K562 (cell line): ENCODE measurements around the gene ENKD1. TPM values are rescaled to one million over a fixed set of nuclear protein-coding genes. Genes with fewer than 3 reads are reported as not detected.

Source experiments
- ATAC-seq: fragments of 200-7000 bp; cut with Tn5 transposase; 3 replicates; pipeline ENCODE4 v1.9.1; 2020; ENCODE audit warnings: moderate library complexity
- BruUV-seq: library from RNA; stranded (reverse); fragments of 400-500 nt; replicated peaks from 2 replicates; lab custom pipeline; 2021; lab: Mats Ljungman, UMichigan
- CTCF ChIA-PET: fragments of 300-600 bp; formaldehyde crosslinking; extraction: SDS; loops from one replicate; lab custom pipeline; 2021; ENCODE audit warnings: low intra/inter-chr PET ratio; lab: Yijun Ruan, JAX
- POLR2A ChIA-PET: fragments of 300-600, 350-650 bp; sonication (Branson Sonifier 250); formaldehyde crosslinking; extraction: SDS; loops from one replicate; lab custom pipeline; 2021; ENCODE audit warnings: antibody characterized with exemption, inconsistent platforms; lab: Yijun Ruan, JAX
- DNase-seq, 4 experiments: peaks; one replicate each; pipeline versions ENCODE4 v3.0.0 to v3.0.0-alpha.2; 2011 to 2018; ENCODE audit warnings: low spot score in 3 of 4, mixed read lengths in 3 of 4; ENCODE audit errors: extremely low read depth in 1 of 4
- FAIRE-seq: peaks from 2 replicates; lab custom pipeline; 2011; peaks lifted over from hg19 to GRCh38; lab: Jason Lieb, UNC
- H2AFZ ChIP-seq: 2 replicates; pipeline ENCODE4 v1.6.0; 2011; ENCODE audit warnings: low read depth, low read length, control low read depth, inconsistent platforms
- H3K27ac ChIP-seq: fragments of 200-600 bp; 3 replicates; pipeline ENCODE4 v1.8.0; 2011; ENCODE audit warnings: low read depth, mild to moderate bottlenecking, control low read depth, inconsistent platforms, low read length, moderate library complexity, mixed read lengths; ENCODE audit errors: extremely low read depth
- H3K27me3 ChIP-seq, 2 experiments: fragments of 300-600 bp in 1 of 2; 2 replicates in 1 of 2; 3 replicates in 1 of 2; pipeline versions ENCODE4 v1.6.0 to v1.8.0; 2011; ENCODE audit warnings: inconsistent platforms in 2 of 2, low read length in 2 of 2, mild to moderate bottlenecking in 1 of 2, mixed read lengths in 1 of 2, moderate library complexity in 1 of 2; ENCODE audit not compliant: control insufficient read depth in 2 of 2, insufficient read depth in 2 of 2
- H3K36me3 ChIP-seq: fragments of 300-600 bp; 3 replicates; pipeline ENCODE4 v1.8.0; 2011; ENCODE audit warnings: mild to moderate bottlenecking, low read length, inconsistent platforms; ENCODE audit not compliant: control insufficient read depth, insufficient read depth
- H3K4me1 ChIP-seq, 2 experiments: fragments of 200-600 bp in 1 of 2; replicated peaks in 1 of 2; 2 replicates in 1 of 2; 3 replicates in 1 of 2; pipeline versions ENCODE4 v1.5.1 to v1.8.0; 2011; ENCODE audit warnings: inconsistent platforms in 2 of 2, low read length in 2 of 2, mild to moderate bottlenecking in 1 of 2, mixed read lengths in 1 of 2, moderate library complexity in 1 of 2; ENCODE audit not compliant: control insufficient read depth in 2 of 2, insufficient read depth in 2 of 2
- H3K4me2 ChIP-seq: 2 replicates; pipeline ENCODE4 v1.6.1; 2011; ENCODE audit warnings: low read length, control low read depth, inconsistent platforms, mixed read lengths; ENCODE audit not compliant: insufficient read depth
- H3K4me3 ChIP-seq: fragments of 200-600 bp; sonication (generic), shearing (Covaris generic); 2 replicates; pipeline ENCODE4 v1.5.1; 2016; ENCODE audit warnings: control low read depth, inconsistent platforms
- H3K79me2 ChIP-seq: fragments of 200-600 bp; 3 replicates; pipeline ENCODE4 v1.8.0; 2011; ENCODE audit warnings: low read length, inconsistent platforms; ENCODE audit not compliant: control insufficient read depth, insufficient read depth
- H3K9ac ChIP-seq, 2 experiments: 2 replicates each; pipeline versions ENCODE4 v1.6.0 to v1.6.1; 2011; ENCODE audit warnings: low read depth in 2 of 2, low read length in 2 of 2, control low read depth in 1 of 2, inconsistent platforms in 1 of 2, mild to moderate bottlenecking in 1 of 2, mixed read lengths in 1 of 2; ENCODE audit not compliant: insufficient read depth in 1 of 2
- H3K9me1 ChIP-seq: one replicate; pipeline ENCODE4 v1.6.0; 2011; ENCODE audit warnings: inconsistent platforms, mild to moderate bottlenecking, low read length, moderate library complexity; ENCODE audit not compliant: control insufficient read depth, insufficient read depth
- H3K9me3 ChIP-seq: replicated peaks from 2 replicates; pipeline ENCODE4 v1.5.1; 2011; ENCODE audit warnings: low read depth, low read length, inconsistent platforms; ENCODE audit not compliant: control insufficient read depth, insufficient read depth
- H4K20me1 ChIP-seq: replicated peaks from 2 replicates; pipeline ENCODE4 v1.6.1; 2011; ENCODE audit warnings: low read length, inconsistent platforms, mixed read lengths; ENCODE audit not compliant: control insufficient read depth, insufficient read depth
- CCNT2 ChIP-seq: IDR thresholded peaks from 2 replicates; pipeline ENCODE4 v1.6.1; 2011; ENCODE audit warnings: borderline replicate concordance, low read depth, mild to moderate bottlenecking, moderate library complexity, mixed read lengths, low read length; ENCODE audit not compliant: insufficient read length; ENCODE audit errors: extremely low read depth
- HDGF ChIP-seq: fragments of 450-650 bp; IDR thresholded peaks from 2 replicates; pipeline ENCODE4 v1.6.1; 2016
- NFIC ChIP-seq: fragments of 450-650 bp; IDR thresholded peaks from 2 replicates; pipeline ENCODE4 v1.6.1; 2017; ENCODE audit warnings: mild to moderate bottlenecking, inconsistent platforms
- TEAD1 ChIP-seq, 2 experiments: fragments of 450-650 bp in 1 of 2; sonication (generic) in 1 of 2; formaldehyde crosslinking; IDR thresholded peaks; 2 replicates each; pipeline versions ENCODE4 v1.4.0 to v1.8.0; 2020 to 2022; ENCODE audit warnings: mild to moderate bottlenecking in 2 of 2, missing genetic modification reagents in 1 of 2
- WGBS: fragments of 100-300 bp; shearing (Covaris generic); methylation state at CpG from one replicate; pipeline ENCODE4 v1.1.6; 2016; ENCODE audit warnings: low coverage, mixed read lengths; ENCODE audit not compliant: insufficient coverage; ENCODE audit errors: missing lambda C conversion rate; 5-methylcytosine and 5-hydroxymethylcytosine counted together
- in situ Hi-C: fragments of 300-500 bp; cut with MboI; formaldehyde crosslinking; loops from 4 replicates; pipeline ENCODE4 v1.15.0; 2018; ENCODE audit warnings: inconsistent platforms, mixed read lengths
- intact Hi-C: fragments of 100-400 bp; cut with micrococcal nuclease; formaldehyde crosslinking; loops from 2 replicates; pipeline ENCODE4 v1.14.2; 2022
- polyA plus RNA-seq, 8 experiments: library from polyadenylated mRNA; depleted of rRNA in 4 of 8; stranded (reverse) in 5 of 8; unstranded in 3 of 8; fragments of >200 nt; fragmentation: Nextera tagmentation in 2 of 8; fragmentation: Illumina TruSeq in 1 of 8; extraction: Ambion mirVana in 2 of 8; extraction: Trizol in 1 of 8; gene quantifications; 2 replicates each; pipeline versions ENCODE4 v1.2.1 to v1.2.3, GENCODE V29; 2011 to 2014; ENCODE audit warnings: inconsistent platforms in 1 of 8, missing spikeins in 1 of 8
- total RNA-seq, 7 experiments: library from RNA; depleted of rRNA in 6 of 7; stranded (reverse); fragments of >200 nt in 6 of 7; fragmentation: Illumina TruSeq in 2 of 7; extraction: Trizol in 2 of 7; gene quantifications; 2 replicates each; pipeline versions ENCODE4 v1.2.1 to v1.2.3, GENCODE V29; 2011 to 2021; ENCODE audit warnings: low replicate concordance in 1 of 7
- TF ChIP-seq, protein P1 (sequence below): fragments of 450-650 bp; IDR thresholded peaks from 2 replicates; pipeline ENCODE4 v1.6.1; 2016; ENCODE audit warnings: mild to moderate bottlenecking, moderate library complexity
- TF ChIP-seq, protein P2 (sequence below), 2 experiments: fragments of 450-650 bp in 1 of 2; sonication (generic) in 1 of 2; formaldehyde crosslinking in 1 of 2; IDR thresholded peaks in 1 of 2; conservative IDR thresholded peaks in 1 of 2; 2 replicates each; pipeline versions ENCODE4 v1.6.1 to v1.8.1; 2016 to 2023; ENCODE audit warnings: mild to moderate bottlenecking in 2 of 2, moderate library complexity in 2 of 2, inconsistent platforms in 1 of 2, missing genetic modification reagents in 1 of 2

ENKD1 gene
- total and polyA plus RNA-seq, 9 of the 15 experiments (the other 6 are each of a cell fraction or from before 2014, with no cell fraction given): 1.1 to 26.9 (median 8.3) TPM

GRCh38 chr16:67661101-67661761, 5.3 kb downstream of the ENKD1 start (continued):
- TF ChIP-seq TEAD1 (CRISPR knock-in tag; IDR thresholded peaks at IDR 0.05): 0 out of 4 replicates have a peak, but pooled peaks of 1 of the 2 experiments have one; percentile 63

GRCh38 chr16:67660564-67661028, 6.0 kb downstream of the ENKD1 start, which contains the start of gene PARD6A:
TSS of gene PARD6A (plus strand) at chr16:67660960. CDS start at chr16:67661039, 79 bp downstream.
- POLR2A ChIA-PET: interaction anchor here (0.5 to 1.4 kb wide), 12 partner anchors 9 to 1017 kb away, joined by 3 to 8 read pairs (median 3); partner anchors contain the start of genes CTCF and RIPOR1
- CTCF ChIA-PET: interaction anchor here (0.6 kb wide), 1 partner anchor 97 kb away, joined by 3 read pairs; no protein-coding TSS in a partner anchor
- Histone ChIP-seq H3K4me1 (peaks cover 4 to 56% of the 10 kb centered on the region in 2 experiments; a peak in 4 of 5 replicates), H3K4me2 (peak within 1 kb of the TSS; percentile 99), H2AFZ (peak within 1 kb of the TSS; percentile 99), H3K9me1 (no peaks in the 10 kb centered on the region), H3K9me3 (no peaks in the 10 kb centered on the region), H3K27me3 (no peaks in the 10 kb centered on the region), H3K27ac (peak within 1 kb of the TSS; percentile 69), H4K20me1 (peaks cover 8% of the 10 kb centered on the region; the same call in 1 of the 2 replicates), H3K9ac (peak within 1 kb of the TSS; percentile 73 to 96), H3K4me3 (peak within 1 kb of the TSS; percentile 58), H3K36me3 (peaks cover 23% of the 10 kb centered on the region), H3K79me2 (peaks cover 14% of the 10 kb centered on the region)
- intact Hi-C loops (no loop called here), in situ Hi-C loops (no loop called here)
- peak; percentile 92 to 99 (median 96) for DNase-seq
- peak; percentile 98 for FAIRE-seq
- under 1% methylated on average over 25 of the region's 48 CpGs for WGBS
- no TSS peak for BruUV-seq
- peak; percentile 89 for ATAC-seq
- TF ChIP-seq HDGF (no peak), NFIC (no peak), CCNT2 (peak; percentile 50)
- TF ChIP-seq, protein P1, sequence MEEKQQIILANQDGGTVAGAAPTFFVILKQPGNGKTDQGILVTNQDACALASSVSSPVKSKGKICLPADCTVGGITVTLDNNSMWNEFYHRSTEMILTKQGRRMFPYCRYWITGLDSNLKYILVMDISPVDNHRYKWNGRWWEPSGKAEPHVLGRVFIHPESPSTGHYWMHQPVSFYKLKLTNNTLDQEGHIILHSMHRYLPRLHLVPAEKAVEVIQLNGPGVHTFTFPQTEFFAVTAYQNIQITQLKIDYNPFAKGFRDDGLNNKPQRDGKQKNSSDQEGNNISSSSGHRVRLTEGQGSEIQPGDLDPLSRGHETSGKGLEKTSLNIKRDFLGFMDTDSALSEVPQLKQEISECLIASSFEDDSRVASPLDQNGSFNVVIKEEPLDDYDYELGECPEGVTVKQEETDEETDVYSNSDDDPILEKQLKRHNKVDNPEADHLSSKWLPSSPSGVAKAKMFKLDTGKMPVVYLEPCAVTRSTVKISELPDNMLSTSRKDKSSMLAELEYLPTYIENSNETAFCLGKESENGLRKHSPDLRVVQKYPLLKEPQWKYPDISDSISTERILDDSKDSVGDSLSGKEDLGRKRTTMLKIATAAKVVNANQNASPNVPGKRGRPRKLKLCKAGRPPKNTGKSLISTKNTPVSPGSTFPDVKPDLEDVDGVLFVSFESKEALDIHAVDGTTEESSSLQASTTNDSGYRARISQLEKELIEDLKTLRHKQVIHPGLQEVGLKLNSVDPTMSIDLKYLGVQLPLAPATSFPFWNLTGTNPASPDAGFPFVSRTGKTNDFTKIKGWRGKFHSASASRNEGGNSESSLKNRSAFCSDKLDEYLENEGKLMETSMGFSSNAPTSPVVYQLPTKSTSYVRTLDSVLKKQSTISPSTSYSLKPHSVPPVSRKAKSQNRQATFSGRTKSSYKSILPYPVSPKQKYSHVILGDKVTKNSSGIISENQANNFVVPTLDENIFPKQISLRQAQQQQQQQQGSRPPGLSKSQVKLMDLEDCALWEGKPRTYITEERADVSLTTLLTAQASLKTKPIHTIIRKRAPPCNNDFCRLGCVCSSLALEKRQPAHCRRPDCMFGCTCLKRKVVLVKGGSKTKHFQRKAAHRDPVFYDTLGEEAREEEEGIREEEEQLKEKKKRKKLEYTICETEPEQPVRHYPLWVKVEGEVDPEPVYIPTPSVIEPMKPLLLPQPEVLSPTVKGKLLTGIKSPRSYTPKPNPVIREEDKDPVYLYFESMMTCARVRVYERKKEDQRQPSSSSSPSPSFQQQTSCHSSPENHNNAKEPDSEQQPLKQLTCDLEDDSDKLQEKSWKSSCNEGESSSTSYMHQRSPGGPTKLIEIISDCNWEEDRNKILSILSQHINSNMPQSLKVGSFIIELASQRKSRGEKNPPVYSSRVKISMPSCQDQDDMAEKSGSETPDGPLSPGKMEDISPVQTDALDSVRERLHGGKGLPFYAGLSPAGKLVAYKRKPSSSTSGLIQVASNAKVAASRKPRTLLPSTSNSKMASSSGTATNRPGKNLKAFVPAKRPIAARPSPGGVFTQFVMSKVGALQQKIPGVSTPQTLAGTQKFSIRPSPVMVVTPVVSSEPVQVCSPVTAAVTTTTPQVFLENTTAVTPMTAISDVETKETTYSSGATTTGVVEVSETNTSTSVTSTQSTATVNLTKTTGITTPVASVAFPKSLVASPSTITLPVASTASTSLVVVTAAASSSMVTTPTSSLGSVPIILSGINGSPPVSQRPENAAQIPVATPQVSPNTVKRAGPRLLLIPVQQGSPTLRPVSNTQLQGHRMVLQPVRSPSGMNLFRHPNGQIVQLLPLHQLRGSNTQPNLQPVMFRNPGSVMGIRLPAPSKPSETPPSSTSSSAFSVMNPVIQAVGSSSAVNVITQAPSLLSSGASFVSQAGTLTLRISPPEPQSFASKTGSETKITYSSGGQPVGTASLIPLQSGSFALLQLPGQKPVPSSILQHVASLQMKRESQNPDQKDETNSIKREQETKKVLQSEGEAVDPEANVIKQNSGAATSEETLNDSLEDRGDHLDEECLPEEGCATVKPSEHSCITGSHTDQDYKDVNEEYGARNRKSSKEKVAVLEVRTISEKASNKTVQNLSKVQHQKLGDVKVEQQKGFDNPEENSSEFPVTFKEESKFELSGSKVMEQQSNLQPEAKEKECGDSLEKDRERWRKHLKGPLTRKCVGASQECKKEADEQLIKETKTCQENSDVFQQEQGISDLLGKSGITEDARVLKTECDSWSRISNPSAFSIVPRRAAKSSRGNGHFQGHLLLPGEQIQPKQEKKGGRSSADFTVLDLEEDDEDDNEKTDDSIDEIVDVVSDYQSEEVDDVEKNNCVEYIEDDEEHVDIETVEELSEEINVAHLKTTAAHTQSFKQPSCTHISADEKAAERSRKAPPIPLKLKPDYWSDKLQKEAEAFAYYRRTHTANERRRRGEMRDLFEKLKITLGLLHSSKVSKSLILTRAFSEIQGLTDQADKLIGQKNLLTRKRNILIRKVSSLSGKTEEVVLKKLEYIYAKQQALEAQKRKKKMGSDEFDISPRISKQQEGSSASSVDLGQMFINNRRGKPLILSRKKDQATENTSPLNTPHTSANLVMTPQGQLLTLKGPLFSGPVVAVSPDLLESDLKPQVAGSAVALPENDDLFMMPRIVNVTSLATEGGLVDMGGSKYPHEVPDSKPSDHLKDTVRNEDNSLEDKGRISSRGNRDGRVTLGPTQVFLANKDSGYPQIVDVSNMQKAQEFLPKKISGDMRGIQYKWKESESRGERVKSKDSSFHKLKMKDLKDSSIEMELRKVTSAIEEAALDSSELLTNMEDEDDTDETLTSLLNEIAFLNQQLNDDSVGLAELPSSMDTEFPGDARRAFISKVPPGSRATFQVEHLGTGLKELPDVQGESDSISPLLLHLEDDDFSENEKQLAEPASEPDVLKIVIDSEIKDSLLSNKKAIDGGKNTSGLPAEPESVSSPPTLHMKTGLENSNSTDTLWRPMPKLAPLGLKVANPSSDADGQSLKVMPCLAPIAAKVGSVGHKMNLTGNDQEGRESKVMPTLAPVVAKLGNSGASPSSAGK: no peak
- TF ChIP-seq, protein P2, sequence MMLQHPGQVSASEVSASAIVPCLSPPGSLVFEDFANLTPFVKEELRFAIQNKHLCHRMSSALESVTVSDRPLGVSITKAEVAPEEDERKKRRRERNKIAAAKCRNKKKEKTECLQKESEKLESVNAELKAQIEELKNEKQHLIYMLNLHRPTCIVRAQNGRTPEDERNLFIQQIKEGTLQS (IDR thresholded peaks at IDR 0.05): peak; percentile 99
- TF ChIP-seq, protein P2 (CRISPR knock-in tag; conservative IDR thresholded peaks at IDR 0.05): peak; percentile 98
